Keratinocyte (primary cell): ENCODE measurements around the gene KLK3. TPM values are rescaled to one million over a fixed set of nuclear protein-coding genes. Genes with fewer than 3 reads are reported as not detected.

Experiments
- DNase-seq: peaks from one replicate; pipeline ENCODE4 v3.0.0-alpha.2; 2011; ENCODE audit warnings: low read depth, missing footprints, low spot score
- FAIRE-seq: peaks from 2 replicates; lab custom pipeline; 2011; peaks lifted over from hg19 to GRCh38; lab: Jason Lieb, UNC
- H2AFZ ChIP-seq: 2 replicates; pipeline ENCODE4 v1.6.0; 2012; ENCODE audit warnings: low read length, control low read depth, inconsistent platforms; ENCODE audit not compliant: control insufficient read depth
- H3K27ac ChIP-seq: 2 replicates; pipeline ENCODE4 v1.5.1; 2011; ENCODE audit warnings: low read length; ENCODE audit not compliant: control insufficient read depth, insufficient read depth
- H3K27me3 ChIP-seq: 3 replicates; pipeline ENCODE4 v1.6.0; 2011; ENCODE audit warnings: low read length; ENCODE audit not compliant: control insufficient read depth, insufficient read depth; ENCODE audit errors: extremely low read depth
- H3K36me3 ChIP-seq, 2 experiments: 2 replicates in 1 of 2; 3 replicates in 1 of 2; pipeline ENCODE4 v1.5.1; 2011; ENCODE audit warnings: low read length in 2 of 2, mild to moderate bottlenecking in 1 of 2; ENCODE audit not compliant: control insufficient read depth in 2 of 2, insufficient read depth in 2 of 2; ENCODE audit errors: extremely low read depth in 1 of 2
- H3K4me1 ChIP-seq: 3 replicates; pipeline ENCODE4 v1.5.1; 2011; ENCODE audit warnings: low read length; ENCODE audit not compliant: control insufficient read depth, insufficient read depth; ENCODE audit errors: extremely low read depth
- H3K4me2 ChIP-seq: 3 replicates; pipeline ENCODE4 v1.6.0; 2011; ENCODE audit warnings: low read depth, low read length; ENCODE audit not compliant: control insufficient read depth, insufficient read depth; ENCODE audit errors: extremely low read depth
- H3K4me3 ChIP-seq, 3 experiments: fragments of 200-600 bp in 1 of 3; sonication (generic) in 1 of 3; 2 replicates in 2 of 3; 3 replicates in 1 of 3; pipeline ENCODE4 v1.5.1; 2011 to 2016; ENCODE audit warnings: low read length in 3 of 3, mild to moderate bottlenecking in 3 of 3, control low read depth in 2 of 3, inconsistent platforms in 1 of 3, low read depth in 1 of 3, mixed read lengths in 1 of 3, mixed run types in 1 of 3, moderate library complexity in 1 of 3; ENCODE audit not compliant: control insufficient read depth in 2 of 3, insufficient read depth in 2 of 3; ENCODE audit errors: extremely low read depth in 1 of 3
- H3K79me2 ChIP-seq: 2 replicates; pipeline ENCODE4 v1.6.0; 2012; ENCODE audit warnings: low read length; ENCODE audit not compliant: control insufficient read depth, insufficient read depth
- H3K9ac ChIP-seq: 3 replicates; pipeline ENCODE4 v1.6.0; 2011; ENCODE audit warnings: low read length; ENCODE audit not compliant: control insufficient read depth, insufficient read depth; ENCODE audit errors: extremely low read depth
- H3K9me1 ChIP-seq: 3 replicates; pipeline ENCODE4 v1.6.0; 2011; ENCODE audit warnings: low read length; ENCODE audit not compliant: control insufficient read depth, insufficient read depth; ENCODE audit errors: extremely low read depth
- H3K9me3 ChIP-seq: 2 replicates; pipeline ENCODE4 v1.5.1; 2012; ENCODE audit warnings: low read depth, low read length; ENCODE audit not compliant: control insufficient read depth
- H4K20me1 ChIP-seq: 3 replicates; pipeline ENCODE4 v1.6.0; 2011; ENCODE audit warnings: low read length; ENCODE audit not compliant: control insufficient read depth, insufficient read depth; ENCODE audit errors: extremely low read depth
- CTCF ChIP-seq, 3 experiments: IDR thresholded peaks in 1 of 3; conservative IDR thresholded peaks in 1 of 3; optimal IDR thresholded peaks in 1 of 3; 2 replicates in 2 of 3; 3 replicates in 1 of 3; pipeline versions ENCODE3 to v1.5.1; 2011; ENCODE audit warnings: low read length in 3 of 3, mild to moderate bottlenecking in 3 of 3, moderate library complexity in 2 of 3, control low read depth in 1 of 3, inconsistent platforms in 1 of 3; ENCODE audit not compliant: insufficient read depth in 2 of 3; ENCODE audit errors: extremely low read depth in 1 of 3
- EZH2 ChIP-seq: IDR thresholded peaks from one replicate; pipeline ENCODE4 v1.6.1; 2012; ENCODE audit warnings: inconsistent platforms, mild to moderate bottlenecking, low read length, moderate library complexity
- dilution Hi-C: fragments of 300-500 bp; cut with MboI; formaldehyde crosslinking; loops from one replicate; pipeline ENCODE4 v1.7.0; 2020; ENCODE audit warnings: low sequenced_read_pairs; ENCODE audit not compliant: extremely low pct_ligation_motif_present
- polyA plus RNA-seq, 5 experiments: library from polyadenylated mRNA; depleted of rRNA in 3 of 5; stranded (reverse) in 3 of 5; stranded (forward) in 1 of 5; unstranded in 1 of 5; fragments of >200 nt; gene quantifications; 1 replicate in 1 of 5; 2 replicates in 3 of 5; 3 replicates in 1 of 5; pipeline versions ENCODE4 v1.2.1 to v1.2.3, GENCODE V29; 2011 to 2012; ENCODE audit warnings: missing spikeins in 2 of 5, low read depth in 1 of 5, low replicate concordance in 1 of 5

KLK3 gene
- polyA plus RNA-seq, 1 donor (not counting 4 experiments of a cell fraction or from before 2014, with no cell fraction given) = not detected

GRCh38 chr19:50874211-50874610, 19.5 kb downstream of the KLK3 start:
- Histone ChIP-seq H3K36me3 (no peaks in the 10 kb centered on the region), H3K9ac (no peak overlapping the region), H4K20me1 (no peaks in the 10 kb centered on the region), H3K9me1 (no peaks in the 10 kb centered on the region), H3K4me2 (no peak overlapping the region), H3K4me1 (no peaks in the 10 kb centered on the region), H3K27ac (no peak overlapping the region), H3K9me3 (no peaks in the 10 kb centered on the region), H3K27me3 (peaks cover 27% of the 10 kb centered on the region), H3K4me3 (no peak overlapping the region), H3K79me2 (no peaks in the 10 kb centered on the region), H2AFZ (no peak overlapping the region)
- dilution Hi-C loops = no loop called here
- TF ChIP-seq EZH2 = peak; percentile 21
- TF ChIP-seq CTCF (optimal IDR thresholded peaks at IDR 0.05 in 1 of 3, IDR thresholded peaks at IDR 0.05 in 1 of 3, conservative IDR thresholded peaks at IDR 0.05 in 1 of 3; ENCODE audit: extremely low read depth in 1 of 3, insufficient read depth in 2 of 3, low read length in 3 of 3) = no peak
- FAIRE-seq (no peak), DNase-seq (no peak)

- Histone ChIP-seq H3K27ac (no peak overlapping the region), H4K20me1 (no peaks in the 10 kb centered on the region), H3K9me1 (no peaks in the 10 kb centered on the region), H3K36me3 (no peaks in the 10 kb centered on the region), H3K79me2 (no peaks in the 10 kb centered on the region), H3K9me3 (no peaks in the 10 kb centered on the region), H2AFZ (no peak overlapping the region), H3K4me1 (no peaks in the 10 kb centered on the region), H3K27me3 (peaks cover 24% of the 10 kb centered on the region), H3K4me3 (no peak overlapping the region), H3K9ac (no peak overlapping the region), H3K4me2 (no peak overlapping the region)
- FAIRE-seq = no peak
- dilution Hi-C loops = no loop called here
- no peak for DNase-seq
- no peak for TF ChIP-seq CTCF (optimal IDR thresholded peaks at IDR 0.05 in 1 of 3, IDR thresholded peaks at IDR 0.05 in 1 of 3, conservative IDR thresholded peaks at IDR 0.05 in 1 of 3; ENCODE audit: extremely low read depth in 1 of 3, insufficient read depth in 2 of 3, low read length in 3 of 3)
These were observed 21.2 kb downstream of the KLK3 start for GRCh38 chr19:50875795-50876422.
